ENCODE results near the gene RAB40B. TPM values are rescaled to one million over a fixed set of nuclear protein-coding genes. Genes with fewer than 3 reads are reported as not detected.

Gene RAB40B
- polyA plus RNA-seq, 1 donor (not counting 4 experiments of a cell fraction or from before 2014, with no cell fraction given): 10.6 TPM

DNA sequence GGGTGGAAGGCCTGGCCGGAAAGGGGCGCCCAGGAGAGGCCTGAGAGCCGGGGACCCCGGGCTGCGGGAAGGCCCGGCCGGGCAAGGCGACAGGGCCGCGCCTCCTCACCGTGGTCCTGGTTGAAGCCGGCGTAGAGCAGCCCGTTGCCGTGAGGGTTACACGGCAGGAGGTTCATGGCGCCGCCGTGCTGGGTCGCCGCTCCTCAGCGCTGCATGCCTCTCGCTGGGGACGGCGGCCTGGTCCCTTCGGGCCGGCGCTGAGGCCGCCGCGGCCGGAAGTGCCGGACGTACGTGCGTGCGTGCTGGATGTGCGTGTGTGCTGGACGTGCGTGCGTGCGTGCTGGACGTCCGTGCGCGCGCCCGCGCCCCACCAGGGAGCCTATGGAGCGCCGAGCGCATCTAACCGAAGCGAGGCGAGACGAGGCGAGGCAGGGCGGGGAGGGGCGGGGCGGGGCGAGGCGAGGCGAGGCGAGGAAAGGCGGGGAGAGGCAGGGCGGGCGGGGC lies 50.3 kb downstream of the RAB40B start, which contains the start of gene WDR45B:
TSS of gene WDR45B (minus strand) at position 280 of the 504 bp plus-strand sequence. CDS start at position 176, 104 bp downstream.
- H3K4me1 ChIP-seq (ENCODE audit: control insufficient read depth, extremely low read depth, insufficient read depth, low read length): peaks cover 10% of the 10 kb centered on the region
- peak within 1 kb of the TSS; percentile 76 for H2AFZ ChIP-seq (ENCODE audit: control insufficient read depth, low read length)
- TF ChIP-seq, protein P1, sequence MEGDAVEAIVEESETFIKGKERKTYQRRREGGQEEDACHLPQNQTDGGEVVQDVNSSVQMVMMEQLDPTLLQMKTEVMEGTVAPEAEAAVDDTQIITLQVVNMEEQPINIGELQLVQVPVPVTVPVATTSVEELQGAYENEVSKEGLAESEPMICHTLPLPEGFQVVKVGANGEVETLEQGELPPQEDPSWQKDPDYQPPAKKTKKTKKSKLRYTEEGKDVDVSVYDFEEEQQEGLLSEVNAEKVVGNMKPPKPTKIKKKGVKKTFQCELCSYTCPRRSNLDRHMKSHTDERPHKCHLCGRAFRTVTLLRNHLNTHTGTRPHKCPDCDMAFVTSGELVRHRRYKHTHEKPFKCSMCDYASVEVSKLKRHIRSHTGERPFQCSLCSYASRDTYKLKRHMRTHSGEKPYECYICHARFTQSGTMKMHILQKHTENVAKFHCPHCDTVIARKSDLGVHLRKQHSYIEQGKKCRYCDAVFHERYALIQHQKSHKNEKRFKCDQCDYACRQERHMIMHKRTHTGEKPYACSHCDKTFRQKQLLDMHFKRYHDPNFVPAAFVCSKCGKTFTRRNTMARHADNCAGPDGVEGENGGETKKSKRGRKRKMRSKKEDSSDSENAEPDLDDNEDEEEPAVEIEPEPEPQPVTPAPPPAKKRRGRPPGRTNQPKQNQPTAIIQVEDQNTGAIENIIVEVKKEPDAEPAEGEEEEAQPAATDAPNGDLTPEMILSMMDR (optimal IDR thresholded peaks at IDR 0.05 in 1 of 3, IDR thresholded peaks at IDR 0.05 in 1 of 3, conservative IDR thresholded peaks at IDR 0.05 in 1 of 3; ENCODE audit: extremely low read depth in 1 of 3, insufficient read depth in 2 of 3, low read length in 3 of 3): no peak
- no peak for TF ChIP-seq EZH2 (IDR thresholded peaks at IDR 0.05; ENCODE audit: low read length)
- FAIRE-seq (no peak), DNase-seq (ENCODE audit: low read depth, low spot score) (peak; percentile 77)
- peaks cover 17% of the 10 kb centered on the region for H4K20me1 ChIP-seq (ENCODE audit: control insufficient read depth, extremely low read depth, insufficient read depth, low read length)
- dilution Hi-C loops (cut with MboI; ENCODE audit: extremely low pct_ligation_motif_present, low sequenced_read_pairs): no loop called here
- H3K9me1 ChIP-seq (ENCODE audit: control insufficient read depth, extremely low read depth, insufficient read depth, low read length): no peaks in the 10 kb centered on the region
- H3K36me3 ChIP-seq (ENCODE audit: control insufficient read depth in 2 of 2, extremely low read depth in 1 of 2, insufficient read depth in 2 of 2, low read length in 2 of 2): peaks cover 10 to 15% of the 10 kb centered on the region in 2 experiments
- peak within 1 kb of the TSS; percentile 93 for H3K9ac ChIP-seq (ENCODE audit: control insufficient read depth, extremely low read depth, insufficient read depth, low read length)
- peak within 1 kb of the TSS; percentile 75 for H3K4me2 ChIP-seq (ENCODE audit: control insufficient read depth, extremely low read depth, insufficient read depth, low read depth, low read length)
- H3K27ac ChIP-seq (ENCODE audit: control insufficient read depth, insufficient read depth, low read length): peak within 1 kb of the TSS; percentile 86
- H3K9me3 ChIP-seq (ENCODE audit: control insufficient read depth, low read depth, low read length): no peaks in the 10 kb centered on the region
- peaks cover 50% of the 10 kb centered on the region for H3K79me2 ChIP-seq (ENCODE audit: control insufficient read depth, insufficient read depth, low read length)
- no peaks in the 10 kb centered on the region for H3K27me3 ChIP-seq (ENCODE audit: control insufficient read depth, extremely low read depth, insufficient read depth, low read length)
- H3K4me3 ChIP-seq (ENCODE audit: control insufficient read depth in 2 of 3, extremely low read depth in 1 of 3, insufficient read depth in 2 of 3, low read depth in 1 of 3, low read length in 3 of 3): peak within 1 kb of the TSS; percentile 91 to 98 (median 94)

DNA sequence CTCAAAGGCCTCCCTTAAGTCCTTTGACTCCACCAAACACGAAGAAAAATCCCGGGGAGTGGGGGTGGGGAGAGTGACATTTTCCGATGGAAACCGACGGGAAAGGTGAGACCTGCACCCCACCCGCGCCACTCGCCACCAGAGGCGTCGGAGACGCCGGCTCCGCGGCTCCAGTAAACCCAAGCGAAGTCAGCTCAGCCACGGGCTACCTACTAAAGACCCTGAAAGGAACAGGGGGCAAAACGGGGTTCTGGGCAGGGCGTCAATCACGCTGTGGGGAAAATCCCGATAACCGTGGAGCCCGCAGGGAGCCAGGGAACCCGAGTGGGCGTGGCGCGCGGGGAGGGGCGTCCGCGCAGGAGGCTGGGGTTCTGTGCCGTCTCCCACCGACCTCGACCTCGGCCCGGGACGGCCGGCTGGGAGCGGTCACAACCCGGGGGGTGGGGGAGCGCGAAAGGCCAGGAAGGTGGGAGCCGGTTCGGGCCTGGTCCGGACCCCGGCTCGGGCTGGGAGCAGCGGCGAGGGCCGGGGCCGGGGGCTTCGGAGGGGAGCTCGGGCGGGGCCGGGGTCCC lies 50.8 kb downstream of the RAB40B start:
- dilution Hi-C loops (cut with MboI; ENCODE audit: extremely low pct_ligation_motif_present, low sequenced_read_pairs): no loop called here
- Histone ChIP-seq H3K4me2 (ENCODE audit: control insufficient read depth, extremely low read depth, insufficient read depth, low read depth, low read length) (peak overlapping the region; percentile 75), H2AFZ (ENCODE audit: control insufficient read depth, low read length) (no peak overlapping the region), H3K9me3 (ENCODE audit: control insufficient read depth, low read depth, low read length) (no peaks in the 10 kb centered on the region), H3K27ac (ENCODE audit: control insufficient read depth, insufficient read depth, low read length) (peak overlapping the region; percentile 86), H3K9ac (ENCODE audit: control insufficient read depth, extremely low read depth, insufficient read depth, low read length) (peak overlapping the region; percentile 93), H3K36me3 (ENCODE audit: control insufficient read depth in 2 of 2, extremely low read depth in 1 of 2, insufficient read depth in 2 of 2, low read length in 2 of 2) (peaks cover 11 to 18% of the 10 kb centered on the region in 2 experiments), H3K9me1 (ENCODE audit: control insufficient read depth, extremely low read depth, insufficient read depth, low read length) (no peaks in the 10 kb centered on the region), H4K20me1 (ENCODE audit: control insufficient read depth, extremely low read depth, insufficient read depth, low read length) (peaks cover 17% of the 10 kb centered on the region), H3K4me1 (ENCODE audit: control insufficient read depth, extremely low read depth, insufficient read depth, low read length) (peaks cover 10% of the 10 kb centered on the region), H3K4me3 (ENCODE audit: control insufficient read depth in 2 of 3, extremely low read depth in 1 of 3, insufficient read depth in 2 of 3, low read depth in 1 of 3, low read length in 3 of 3) (peak overlapping the region; percentile 91 to 98 (median 94)), H3K27me3 (ENCODE audit: control insufficient read depth, extremely low read depth, insufficient read depth, low read length) (no peaks in the 10 kb centered on the region), H3K79me2 (ENCODE audit: control insufficient read depth, insufficient read depth, low read length) (peaks cover 53% of the 10 kb centered on the region)
- TF ChIP-seq, protein P1 (optimal IDR thresholded peaks at IDR 0.05 in 1 of 3, IDR thresholded peaks at IDR 0.05 in 1 of 3, conservative IDR thresholded peaks at IDR 0.05 in 1 of 3; ENCODE audit: extremely low read depth in 1 of 3, insufficient read depth in 2 of 3, low read length in 3 of 3): peak in 2 of 3 experiments; percentile 14 to 16
- TF ChIP-seq EZH2 (IDR thresholded peaks at IDR 0.05; ENCODE audit: low read length): no peak
- DNase-seq (ENCODE audit: low read depth, low spot score) (no peak), FAIRE-seq (no peak)
